ENCODE measurements around the gene STRN4. TPM values are rescaled to one million over a fixed set of nuclear protein-coding genes. Genes with fewer than 3 reads are reported as not detected.

The STRN4 gene
- total RNA-seq, 1 experiment from 2014 or later, result 37.5 TPM

DNA sequence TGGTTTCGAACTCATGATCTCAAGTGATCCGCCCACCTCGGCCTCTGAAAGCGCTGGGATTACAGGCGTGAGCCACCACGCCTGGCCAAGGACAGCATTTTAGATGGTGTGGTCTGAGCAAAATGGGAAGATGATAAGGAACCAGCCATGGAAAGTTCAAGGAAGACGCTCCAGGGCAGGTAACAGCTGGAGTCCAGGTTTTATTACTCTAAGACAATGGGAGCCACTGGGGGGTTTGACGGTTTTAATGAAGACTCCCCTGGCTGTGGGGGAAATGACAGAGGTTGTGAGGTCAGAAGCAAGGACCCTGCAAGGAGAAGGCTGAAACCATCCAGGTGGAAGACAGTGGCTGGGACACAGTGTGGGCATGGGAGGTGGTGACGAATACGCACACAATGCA, 50.2 kb downstream of the STRN4 start:
- Histone ChIP-seq H3K9me2 (replicated peaks; ENCODE audit: insufficient read depth, low read length) (no peaks in the 10 kb centered on the region), H3K27ac (ENCODE audit: low read length) (no peak overlapping the region), H3K27me3 (ENCODE audit: low read length) (no peaks in the 10 kb centered on the region), H3K4me3 (ENCODE audit: low read length) (no peak overlapping the region), H3K4me2 (ENCODE audit: low read depth, low read length, poor library complexity, severe bottlenecking) (no peak overlapping the region), H2AFZ (ENCODE audit: low read length) (no peak overlapping the region), H4K20me1 (ENCODE audit: insufficient read depth, low read depth, low read length) (no peaks in the 10 kb centered on the region), H3K36me3 (ENCODE audit: insufficient read depth, low read length) (peaks cover 57% of the 10 kb centered on the region), H3K9me3 (ENCODE audit: low read length) (no peaks in the 10 kb centered on the region), H3K4me1 (ENCODE audit: low read length) (no peaks in the 10 kb centered on the region), H3K9ac (ENCODE audit: low read length) (no peak overlapping the region), H3K79me2 (ENCODE audit: low read length) (no peaks in the 10 kb centered on the region)
- no peak for DNase-seq

GRCh38 chr19:46693760-46694159, 52.5 kb downstream of the STRN4 start:
- Histone ChIP-seq H3K27me3 (ENCODE audit: low read length) (no peaks in the 10 kb centered on the region), H3K4me1 (ENCODE audit: low read length) (no peaks in the 10 kb centered on the region), H3K36me3 (ENCODE audit: insufficient read depth, low read length) (peaks cover 57% of the 10 kb centered on the region), H3K9me2 (replicated peaks; ENCODE audit: insufficient read depth, low read length) (no peaks in the 10 kb centered on the region), H3K27ac (ENCODE audit: low read length) (no peak overlapping the region), H2AFZ (ENCODE audit: low read length) (no peak overlapping the region), H3K4me2 (ENCODE audit: low read depth, low read length, poor library complexity, severe bottlenecking) (no peak overlapping the region), H3K9me3 (ENCODE audit: low read length) (no peaks in the 10 kb centered on the region), H3K4me3 (ENCODE audit: low read length) (no peak overlapping the region), H3K79me2 (ENCODE audit: low read length) (no peaks in the 10 kb centered on the region), H4K20me1 (ENCODE audit: insufficient read depth, low read depth, low read length) (no peaks in the 10 kb centered on the region), H3K9ac (ENCODE audit: low read length) (no peak overlapping the region)
- no peak for DNase-seq

- no peaks in the 10 kb centered on the region for H3K79me2 ChIP-seq (ENCODE audit: low read length)
- no peaks in the 10 kb centered on the region for H3K27me3 ChIP-seq (ENCODE audit: low read length)
- H3K9me3 ChIP-seq (ENCODE audit: low read length), result no peaks in the 10 kb centered on the region
- no peak overlapping the region for H3K4me2 ChIP-seq (ENCODE audit: low read depth, low read length, poor library complexity, severe bottlenecking)
- no peak overlapping the region for H3K4me3 ChIP-seq (ENCODE audit: low read length)
- no peak overlapping the region for H3K27ac ChIP-seq (ENCODE audit: low read length)
- no peak for DNase-seq
- no peak overlapping the region for H3K9ac ChIP-seq (ENCODE audit: low read length)
- no peak overlapping the region for H2AFZ ChIP-seq (ENCODE audit: low read length)
- H3K9me2 ChIP-seq (replicated peaks; ENCODE audit: insufficient read depth, low read length), result no peaks in the 10 kb centered on the region
- peaks cover 50% of the 10 kb centered on the region for H3K36me3 ChIP-seq (ENCODE audit: insufficient read depth, low read length)
- H4K20me1 ChIP-seq (ENCODE audit: insufficient read depth, low read depth, low read length), result no peaks in the 10 kb centered on the region
- H3K4me1 ChIP-seq (ENCODE audit: low read length), result no peaks in the 10 kb centered on the region
These were observed 53.1 kb downstream of the STRN4 start for GRCh38 chr19:46692918-46693722.

DNA sequence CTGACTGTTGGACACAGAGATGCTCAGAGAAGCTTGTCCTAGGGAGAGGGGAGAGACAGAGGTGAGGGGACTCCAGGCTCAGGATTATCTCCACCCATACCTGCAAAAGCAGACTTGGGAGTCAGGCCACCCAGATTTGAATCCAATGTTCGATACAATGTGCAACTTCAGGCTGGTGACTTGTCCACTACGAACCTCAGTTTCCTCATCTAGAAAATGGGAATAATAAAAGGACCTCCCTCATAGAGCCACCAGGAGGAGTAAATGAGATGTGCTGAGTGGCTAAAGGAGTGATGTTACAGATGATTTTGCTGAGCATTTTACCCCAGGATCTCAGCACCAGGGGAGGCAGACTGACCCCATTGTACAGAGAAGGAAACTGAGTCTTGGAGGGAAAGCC, 54.3 kb downstream of the STRN4 start:
- Histone ChIP-seq H3K27me3 (ENCODE audit: low read length) (no peaks in the 10 kb centered on the region), H3K36me3 (ENCODE audit: insufficient read depth, low read length) (peaks cover 52% of the 10 kb centered on the region), H3K4me3 (ENCODE audit: low read length) (no peak overlapping the region), H3K4me1 (ENCODE audit: low read length) (no peaks in the 10 kb centered on the region), H3K9me2 (replicated peaks; ENCODE audit: insufficient read depth, low read length) (no peaks in the 10 kb centered on the region), H4K20me1 (ENCODE audit: insufficient read depth, low read depth, low read length) (no peaks in the 10 kb centered on the region), H3K9ac (ENCODE audit: low read length) (no peak overlapping the region), H3K4me2 (ENCODE audit: low read depth, low read length, poor library complexity, severe bottlenecking) (no peak overlapping the region), H2AFZ (ENCODE audit: low read length) (no peak overlapping the region), H3K9me3 (ENCODE audit: low read length) (no peaks in the 10 kb centered on the region), H3K79me2 (ENCODE audit: low read length) (no peaks in the 10 kb centered on the region), H3K27ac (ENCODE audit: low read length) (no peak overlapping the region)
- no peak for DNase-seq

GRCh38 chr19:46691104-46691503, 55.1 kb downstream of the STRN4 start:
- no peak overlapping the region for H3K27ac ChIP-seq (ENCODE audit: low read length)
- H3K36me3 ChIP-seq (ENCODE audit: insufficient read depth, low read length), result peaks cover 48% of the 10 kb centered on the region
- no peaks in the 10 kb centered on the region for H3K4me1 ChIP-seq (ENCODE audit: low read length)

GRCh38 chr19:46689358-46689757, 56.9 kb downstream of the STRN4 start:
- H3K9me2 ChIP-seq (replicated peaks; ENCODE audit: insufficient read depth, low read length), result no peaks in the 10 kb centered on the region
- no peaks in the 10 kb centered on the region for H3K9me3 ChIP-seq (ENCODE audit: low read length)
- no peaks in the 10 kb centered on the region for H3K4me1 ChIP-seq (ENCODE audit: low read length)
- DNase-seq, result no peak
- no peak overlapping the region for H3K4me3 ChIP-seq (ENCODE audit: low read length)
- no peak overlapping the region for H3K27ac ChIP-seq (ENCODE audit: low read length)
- no peak overlapping the region for H2AFZ ChIP-seq (ENCODE audit: low read length)
- no peak overlapping the region for H3K9ac ChIP-seq (ENCODE audit: low read length)
- no peak overlapping the region for H3K4me2 ChIP-seq (ENCODE audit: low read depth, low read length, poor library complexity, severe bottlenecking)
- H3K79me2 ChIP-seq (ENCODE audit: low read length), result no peaks in the 10 kb centered on the region
- H4K20me1 ChIP-seq (ENCODE audit: insufficient read depth, low read depth, low read length), result no peaks in the 10 kb centered on the region
- peaks cover 46% of the 10 kb centered on the region for H3K36me3 ChIP-seq (ENCODE audit: insufficient read depth, low read length)
- no peaks in the 10 kb centered on the region for H3K27me3 ChIP-seq (ENCODE audit: low read length)

More at GRCh38 chr19:46691104-46691503, 55.1 kb downstream of the STRN4 start:
- H3K9me2 ChIP-seq (replicated peaks; ENCODE audit: insufficient read depth, low read length), result no peaks in the 10 kb centered on the region
- no peaks in the 10 kb centered on the region for H3K9me3 ChIP-seq (ENCODE audit: low read length)
- no peaks in the 10 kb centered on the region for H3K27me3 ChIP-seq (ENCODE audit: low read length)
- H3K4me3 ChIP-seq (ENCODE audit: low read length), result no peak overlapping the region
- no peak overlapping the region for H3K9ac ChIP-seq (ENCODE audit: low read length)
- H2AFZ ChIP-seq (ENCODE audit: low read length), result no peak overlapping the region
- no peaks in the 10 kb centered on the region for H3K79me2 ChIP-seq (ENCODE audit: low read length)
- no peak overlapping the region for H3K4me2 ChIP-seq (ENCODE audit: low read depth, low read length, poor library complexity, severe bottlenecking)
- no peaks in the 10 kb centered on the region for H4K20me1 ChIP-seq (ENCODE audit: insufficient read depth, low read depth, low read length)
- DNase-seq, result no peak

- H3K4me1 ChIP-seq (ENCODE audit: low read length), result no peaks in the 10 kb centered on the region
- H3K4me3 ChIP-seq (ENCODE audit: low read length), result no peak overlapping the region
- no peaks in the 10 kb centered on the region for H3K9me2 ChIP-seq (replicated peaks; ENCODE audit: insufficient read depth, low read length)
- H2AFZ ChIP-seq (ENCODE audit: low read length), result no peak overlapping the region
- no peaks in the 10 kb centered on the region for H3K27me3 ChIP-seq (ENCODE audit: low read length)
- no peak for DNase-seq
- H3K27ac ChIP-seq (ENCODE audit: low read length), result no peak overlapping the region
- peaks cover 32% of the 10 kb centered on the region for H3K36me3 ChIP-seq (ENCODE audit: insufficient read depth, low read length)
- no peak overlapping the region for H3K4me2 ChIP-seq (ENCODE audit: low read depth, low read length, poor library complexity, severe bottlenecking)
- no peak overlapping the region for H3K9ac ChIP-seq (ENCODE audit: low read length)
- no peaks in the 10 kb centered on the region for H3K79me2 ChIP-seq (ENCODE audit: low read length)
- H4K20me1 ChIP-seq (ENCODE audit: insufficient read depth, low read depth, low read length), result no peaks in the 10 kb centered on the region
- H3K9me3 ChIP-seq (ENCODE audit: low read length), result no peaks in the 10 kb centered on the region
These were observed 58.7 kb downstream of the STRN4 start for GRCh38 chr19:46687438-46688145.

DNA sequence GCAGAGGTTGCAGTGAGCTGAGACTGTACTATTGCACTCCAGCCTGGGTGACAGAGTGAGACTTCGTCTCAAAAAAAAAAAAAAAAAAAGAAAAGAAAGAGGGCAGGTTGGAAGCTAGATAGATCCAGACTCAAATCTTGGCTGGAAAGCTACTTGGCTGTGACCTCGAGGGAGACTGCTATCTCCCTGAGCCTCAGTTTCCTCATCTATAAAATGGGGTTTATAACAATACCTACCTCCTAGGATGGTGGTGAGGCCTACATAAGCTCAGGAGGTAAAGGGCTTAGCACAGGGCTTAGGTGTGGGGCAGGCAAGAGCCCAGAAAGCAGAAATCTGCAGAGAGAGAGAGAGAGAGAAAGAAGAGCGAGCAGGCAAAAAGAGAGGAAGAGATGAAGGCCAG, 61.1 kb downstream of the STRN4 start:
- Histone ChIP-seq H3K9me2 (replicated peaks; ENCODE audit: insufficient read depth, low read length) (no peaks in the 10 kb centered on the region), H3K4me1 (ENCODE audit: low read length) (no peaks in the 10 kb centered on the region), H3K79me2 (ENCODE audit: low read length) (no peaks in the 10 kb centered on the region), H2AFZ (ENCODE audit: low read length) (no peak overlapping the region), H3K36me3 (ENCODE audit: insufficient read depth, low read length) (peaks cover 14% of the 10 kb centered on the region; the same call in 1 of the 2 replicates), H4K20me1 (ENCODE audit: insufficient read depth, low read depth, low read length) (no peaks in the 10 kb centered on the region), H3K4me2 (ENCODE audit: low read depth, low read length, poor library complexity, severe bottlenecking) (no peak overlapping the region), H3K9ac (ENCODE audit: low read length) (no peak overlapping the region), H3K9me3 (ENCODE audit: low read length) (no peaks in the 10 kb centered on the region), H3K27ac (ENCODE audit: low read length) (no peak overlapping the region), H3K4me3 (ENCODE audit: low read length) (no peak overlapping the region), H3K27me3 (ENCODE audit: low read length) (no peaks in the 10 kb centered on the region)
- no peak for DNase-seq
